ENCODE data around the gene LASP1. TPM values are rescaled to one million over a fixed set of nuclear protein-coding genes. Genes with fewer than 3 reads are reported as not detected.

LASP1 gene
- total RNA-seq, 1 experiment from 2014 or later, result 137 TPM

DNA sequence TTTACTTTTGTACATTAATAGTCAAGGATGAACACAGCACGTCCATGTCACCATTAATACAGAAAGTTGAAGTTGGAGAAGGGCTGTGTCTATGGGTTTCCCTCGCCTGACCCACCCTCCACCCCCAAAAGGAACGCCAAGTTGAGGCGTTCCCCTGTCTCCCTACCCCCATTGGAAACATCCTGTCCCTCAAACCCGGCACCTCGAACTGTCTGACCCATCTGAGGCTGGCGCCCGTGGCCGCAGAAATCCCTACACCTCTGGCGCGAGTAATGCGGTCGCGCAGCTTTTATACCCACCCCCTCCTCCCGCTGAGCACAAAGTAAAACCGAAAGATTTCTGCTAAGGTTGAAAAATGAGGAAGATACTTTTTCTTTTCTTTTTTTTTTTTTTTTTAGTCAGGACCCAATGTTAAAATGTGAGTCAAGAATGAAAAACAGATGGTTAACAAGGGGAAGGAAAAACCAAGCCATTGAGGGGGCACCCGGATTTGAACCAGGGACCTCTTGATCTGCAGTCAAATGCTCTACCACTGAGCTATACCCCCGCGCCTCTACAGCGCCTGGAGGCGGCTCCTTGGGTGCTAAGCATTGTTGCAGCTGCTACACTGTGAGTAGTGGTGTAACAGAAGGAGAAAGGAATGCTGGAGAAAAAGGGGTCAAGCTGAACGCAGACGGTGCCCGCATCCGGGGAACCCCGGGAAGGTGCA lies 887 bp upstream of the LASP1 start:
- peaks cover 11% of the 10 kb centered on the region for H3K4me1 Mint-ChIP-seq (ENCODE audit: low read depth, unreplicated experiment)
- TF ChIP-seq, protein P1, sequence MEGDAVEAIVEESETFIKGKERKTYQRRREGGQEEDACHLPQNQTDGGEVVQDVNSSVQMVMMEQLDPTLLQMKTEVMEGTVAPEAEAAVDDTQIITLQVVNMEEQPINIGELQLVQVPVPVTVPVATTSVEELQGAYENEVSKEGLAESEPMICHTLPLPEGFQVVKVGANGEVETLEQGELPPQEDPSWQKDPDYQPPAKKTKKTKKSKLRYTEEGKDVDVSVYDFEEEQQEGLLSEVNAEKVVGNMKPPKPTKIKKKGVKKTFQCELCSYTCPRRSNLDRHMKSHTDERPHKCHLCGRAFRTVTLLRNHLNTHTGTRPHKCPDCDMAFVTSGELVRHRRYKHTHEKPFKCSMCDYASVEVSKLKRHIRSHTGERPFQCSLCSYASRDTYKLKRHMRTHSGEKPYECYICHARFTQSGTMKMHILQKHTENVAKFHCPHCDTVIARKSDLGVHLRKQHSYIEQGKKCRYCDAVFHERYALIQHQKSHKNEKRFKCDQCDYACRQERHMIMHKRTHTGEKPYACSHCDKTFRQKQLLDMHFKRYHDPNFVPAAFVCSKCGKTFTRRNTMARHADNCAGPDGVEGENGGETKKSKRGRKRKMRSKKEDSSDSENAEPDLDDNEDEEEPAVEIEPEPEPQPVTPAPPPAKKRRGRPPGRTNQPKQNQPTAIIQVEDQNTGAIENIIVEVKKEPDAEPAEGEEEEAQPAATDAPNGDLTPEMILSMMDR (IDR thresholded peaks at IDR 0.05; ENCODE audit: insufficient read depth in 1 of 2, low read depth in 1 of 2, low read length in 1 of 2, severe bottlenecking in 1 of 2, unreplicated experiment in 1 of 2), result peak in 1 of 2 experiments; percentile 20

DNA sequence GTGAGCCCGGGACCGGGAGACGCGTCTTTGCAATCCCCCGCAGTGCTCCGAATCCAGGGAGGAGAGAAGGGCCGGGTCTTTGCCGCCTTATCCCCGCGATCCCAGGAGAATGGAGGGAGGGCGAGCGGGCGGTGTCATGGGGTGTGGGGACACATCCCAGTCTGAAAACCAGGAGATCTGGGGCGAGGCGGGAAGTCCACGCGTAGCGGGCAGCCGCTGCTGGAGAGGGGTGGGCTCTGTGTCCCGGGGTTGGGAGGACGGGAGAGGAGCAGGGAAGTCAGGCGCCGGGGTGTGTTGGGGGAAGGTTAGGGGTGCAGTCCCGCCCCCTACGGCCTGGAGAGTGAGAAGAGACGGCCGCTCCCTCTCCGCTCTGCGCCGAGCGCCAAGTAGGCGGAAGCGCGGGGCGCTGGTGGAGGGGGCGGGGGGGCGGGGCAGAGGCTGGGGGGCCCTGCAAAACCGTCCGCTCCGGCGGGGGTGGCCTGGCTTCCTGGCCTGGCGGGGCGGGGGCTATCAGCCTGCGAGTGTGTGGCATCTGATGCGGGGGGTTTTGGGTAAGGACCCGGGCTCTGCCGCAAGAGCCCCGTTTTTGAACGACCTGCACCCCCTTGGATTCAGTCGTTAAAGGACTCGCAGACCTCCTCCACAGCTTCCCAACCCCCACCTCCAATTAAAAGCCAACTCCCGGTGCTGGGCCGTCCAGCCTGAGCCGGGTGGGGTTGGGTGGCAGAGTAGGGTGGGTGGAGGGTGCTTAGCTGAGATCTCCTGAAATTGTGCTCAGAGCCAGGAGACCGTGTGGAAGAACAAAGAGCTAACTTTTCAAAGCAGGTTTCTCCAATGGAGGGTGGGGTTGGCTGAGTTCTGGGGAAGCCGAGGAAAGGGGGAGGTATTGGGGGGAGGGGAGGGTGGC lies 654 bp downstream of the LASP1 start:
- peaks cover 43% of the 10 kb centered on the region for H3K4me1 ChIP-seq
- peak overlapping the region; percentile 79 for H3K4me3 ChIP-seq (ENCODE audit: low read depth, low read length)
- no peaks in the 10 kb centered on the region for H3K9me3 Mint-ChIP-seq (ENCODE audit: unreplicated experiment)
- H3K27ac Mint-ChIP-seq (ENCODE audit: unreplicated experiment), result peak overlapping the region; percentile 92
- peak overlapping the region; percentile 86 for H3K4me3 Mint-ChIP-seq (ENCODE audit: unreplicated experiment)
- TF ChIP-seq, protein P1 (IDR thresholded peaks at IDR 0.05; ENCODE audit: insufficient read depth in 1 of 2, low read depth in 1 of 2, low read length in 1 of 2, severe bottlenecking in 1 of 2, unreplicated experiment in 1 of 2), result no peak
- no peaks in the 10 kb centered on the region for H3K36me3 ChIP-seq (ENCODE audit: control insufficient read depth, insufficient read depth, low read length)
- ChIA-PET POLR2A (interaction anchor here (0.5 to 3.5 kb wide), 8 partner anchors 11 to 581 kb away, joined by 3 to 42 read pairs (median 5); partner anchors contain the start of genes MED1, RPL19 and RPL23), CTCF (interaction anchor here (0.6 to 3.3 kb wide), 10 partner anchors 9 to 311 kb away, joined by 3 to 20 read pairs (median 6); partner anchors contain the start of genes FBXO47 and RPL23)
- no peaks in the 10 kb centered on the region for H3K9me3 ChIP-seq
- intact Hi-C loops (cut with micrococcal nuclease; ENCODE audit: unreplicated experiment), result loop anchor here (1.0 to 5.0 kb wide), 3 partner anchors 17 to 97 kb away; partner anchors contain the start of genes FBXO47 and RPL23
- DNase-seq, result peak; percentile 56 to 72
- H3K36me3 Mint-ChIP-seq (ENCODE audit: insufficient read depth, unreplicated experiment), result peaks cover 70% of the 10 kb centered on the region
- no peaks in the 10 kb centered on the region for H3K27me3 ChIP-seq (replicated peaks; ENCODE audit: control insufficient read depth, insufficient read depth, low read length)
- BruUV-seq (replicated peaks), result TSS peak; percentile 15
- no peaks in the 10 kb centered on the region for H3K27me3 Mint-ChIP-seq (ENCODE audit: insufficient read depth, unreplicated experiment)
- H3K4me1 Mint-ChIP-seq (ENCODE audit: low read depth, unreplicated experiment), result peaks cover 14% of the 10 kb centered on the region

More for the DNA sequence above, 887 bp upstream of the LASP1 start:
- intact Hi-C loops (cut with micrococcal nuclease; ENCODE audit: unreplicated experiment), result loop anchor here (5.0 kb wide), 1 partner anchor 67 kb away; no protein-coding TSS in a partner anchor
- Histone ChIP-seq H3K36me3 (ENCODE audit: control insufficient read depth, insufficient read depth, low read length) (no peaks in the 10 kb centered on the region), H3K4me3 (ENCODE audit: low read depth, low read length) (peak overlapping the region; percentile 79), H3K27me3 (replicated peaks; ENCODE audit: control insufficient read depth, insufficient read depth, low read length) (no peaks in the 10 kb centered on the region), H3K4me1 (peaks cover 28% of the 10 kb centered on the region), H3K9me3 (no peaks in the 10 kb centered on the region)
- Mint-ChIP-seq H3K4me3 (ENCODE audit: unreplicated experiment) (peak overlapping the region; percentile 86), H3K27ac (ENCODE audit: unreplicated experiment) (peak overlapping the region; percentile 92), H3K9me3 (ENCODE audit: unreplicated experiment) (no peaks in the 10 kb centered on the region), H3K36me3 (ENCODE audit: insufficient read depth, unreplicated experiment) (peaks cover 59% of the 10 kb centered on the region), H3K27me3 (ENCODE audit: insufficient read depth, unreplicated experiment) (no peaks in the 10 kb centered on the region)
- CTCF ChIA-PET, result interaction anchor here (0.6 to 3.3 kb wide), 11 partner anchors 15 to 1226 kb away, joined by 3 to 21 read pairs (median 4); partner anchors contain the start of genes RPL19 and RPL23
- POLR2A ChIA-PET, result interaction anchor here (0.7 to 3.5 kb wide), 2 partner anchors 16 to 285 kb away, joined by 10 to 42 read pairs; partner anchors contain the start of gene RPL23
- DNase-seq, result peak; percentile 92 to 95
- no TSS peak for BruUV-seq (replicated peaks)
